Subcutaneous adipose tissue (tissue), 4 donors: ENCODE data around the gene HOXD10. TPM values are rescaled to one million over a fixed set of nuclear protein-coding genes. Genes with fewer than 3 reads are reported as not detected.

Source experiments
- CTCF ChIP-seq: fragments of 450-650 bp; IDR thresholded peaks from one replicate; pipeline ENCODE4 v1.5.1; 2016; ENCODE audit warnings: low read depth, mild to moderate bottlenecking, control low read depth, antibody characterized with exemption, moderate library complexity
- total RNA-seq, 4 donors: library from RNA; depleted of rRNA; stranded (reverse); fragments of >200 nt; gene quantifications; one replicate each; pipeline ENCODE4 v1.1.0, GENCODE V29; 2016

HOXD10 gene
- total RNA-seq, 4 donors from 2014 or later: 0.17 to 0.66 TPM; not detected in 2

- no peak for TF ChIP-seq CTCF
Observed at GRCh38 chr2:176161825-176162626, 45.4 kb downstream of the HOXD10 start.

GRCh38 chr2:176162911-176163671 lies 46.5 kb downstream of the HOXD10 start:
- no peak for TF ChIP-seq CTCF

- no peak for TF ChIP-seq CTCF
Observed at GRCh38 chr2:176163672-176164056, 47.1 kb downstream of the HOXD10 start.

- no peak for TF ChIP-seq CTCF
Observed at GRCh38 chr2:176164201-176164600, 47.6 kb downstream of the HOXD10 start.

- TF ChIP-seq CTCF: no peak
Observed at GRCh38 chr2:176164611-176165369, 48.2 kb downstream of the HOXD10 start.

GRCh38 chr2:176165370-176166050 lies 48.9 kb downstream of the HOXD10 start:
- TF ChIP-seq CTCF: no peak
